GM06990 (cell line): ENCODE data around the gene ARID1A.

Experiments used
- DNase-seq: peaks from one replicate; pipeline ENCODE4 v3.0.0-alpha.2; 2011; ENCODE audit not compliant: insufficient read length; ENCODE audit errors: extremely low read depth
- H3K27me3 ChIP-seq: replicated peaks from 2 replicates; pipeline ENCODE4 v1.6.0; 2011; ENCODE audit warnings: low read length; ENCODE audit not compliant: control insufficient read depth, insufficient read depth
- H3K36me3 ChIP-seq: 2 replicates; pipeline ENCODE4 v1.5.1; 2011; ENCODE audit warnings: low read length; ENCODE audit not compliant: control insufficient read depth, insufficient read depth
- H3K4me3 ChIP-seq: replicated peaks from 2 replicates; pipeline ENCODE4 v1.5.1; 2011; ENCODE audit warnings: low read depth, mild to moderate bottlenecking, control low read depth, low read length
- CTCF ChIP-seq: IDR thresholded peaks from 2 replicates; pipeline ENCODE4 v1.5.1; 2011; ENCODE audit warnings: low read length, control low read depth, mild to moderate bottlenecking, inconsistent platforms; ENCODE audit not compliant: insufficient read depth, poor library complexity, severe bottlenecking

The ARID1A gene

GRCh38 chr1:26822737-26823395 is 127.1 kb downstream of the ARID1A start:
- H3K27me3 ChIP-seq, result no peaks in the 10 kb centered on the region
- no peak for TF ChIP-seq CTCF
- no peak overlapping the region for H3K4me3 ChIP-seq
- no peak for DNase-seq
- no peaks in the 10 kb centered on the region for H3K36me3 ChIP-seq

GRCh38 chr1:26824731-26825130 is 128.9 kb downstream of the ARID1A start:
- no peaks in the 10 kb centered on the region for H3K27me3 ChIP-seq
- DNase-seq, result no peak
- H3K4me3 ChIP-seq, result no peak overlapping the region
- TF ChIP-seq CTCF, result no peak
- H3K36me3 ChIP-seq, result no peaks in the 10 kb centered on the region

- peak; percentile 80 for DNase-seq
- Histone ChIP-seq H3K36me3 (no peaks in the 10 kb centered on the region; the same call in 1 of the 2 replicates), H3K4me3 (peak within 1 kb of the TSS; percentile 88), H3K27me3 (no peaks in the 10 kb centered on the region)
- peak; percentile 30 for TF ChIP-seq CTCF
These were observed 130.7 kb downstream of the ARID1A start, which contains the start of gene ZDHHC18 for GRCh38 chr1:26826261-26827105. ZDHHC18 (plus strand) TSS chr1:26826688; CDS start chr1:26826805, 117 bp downstream.

GRCh38 chr1:26827106-26827604 is 131.3 kb downstream of the ARID1A start:
- peak overlapping the region; percentile 88 for H3K4me3 ChIP-seq
- peaks cover under 1% of the 10 kb centered on the region; the same call in 1 of the 2 replicates for H3K36me3 ChIP-seq
- H3K27me3 ChIP-seq, result no peaks in the 10 kb centered on the region
- no peak for DNase-seq
- no peak for TF ChIP-seq CTCF

- H3K4me3 ChIP-seq, result peak overlapping the region; percentile 88
- no peak for DNase-seq
- no peak for TF ChIP-seq CTCF
- H3K27me3 ChIP-seq, result no peaks in the 10 kb centered on the region
- H3K36me3 ChIP-seq, result peaks cover 6% of the 10 kb centered on the region; the same call in 1 of the 2 replicates
These were observed 131.8 kb downstream of the ARID1A start for GRCh38 chr1:26827663-26828062.
